Choroid plexus epithelial cell (primary cell): ENCODE data around the gene USP46.
A peak's percentile ranks its signal among the peaks of the same experiment; 100 is the strongest.

Experiments
- DNase-seq: peaks from one replicate; pipeline ENCODE4 v3.0.0-alpha.2; 2010; ENCODE audit warnings: low read depth
- H3K4me3 ChIP-seq: 2 replicates; pipeline ENCODE4 v1.5.1; 2011; ENCODE audit warnings: low read depth, mild to moderate bottlenecking, control low read depth, low read length, moderate library complexity
- TF ChIP-seq, protein P1 (sequence below): conservative IDR thresholded peaks from 2 replicates; pipeline ENCODE4 v1.5.1; 2011; ENCODE audit warnings: low read depth, mild to moderate bottlenecking, control low read depth, inconsistent platforms, low read length, moderate library complexity

The USP46 gene

GRCh38 chr4:52670121-52670520 lies 11.0 kb upstream of the USP46 start:
- TF ChIP-seq, protein P1, sequence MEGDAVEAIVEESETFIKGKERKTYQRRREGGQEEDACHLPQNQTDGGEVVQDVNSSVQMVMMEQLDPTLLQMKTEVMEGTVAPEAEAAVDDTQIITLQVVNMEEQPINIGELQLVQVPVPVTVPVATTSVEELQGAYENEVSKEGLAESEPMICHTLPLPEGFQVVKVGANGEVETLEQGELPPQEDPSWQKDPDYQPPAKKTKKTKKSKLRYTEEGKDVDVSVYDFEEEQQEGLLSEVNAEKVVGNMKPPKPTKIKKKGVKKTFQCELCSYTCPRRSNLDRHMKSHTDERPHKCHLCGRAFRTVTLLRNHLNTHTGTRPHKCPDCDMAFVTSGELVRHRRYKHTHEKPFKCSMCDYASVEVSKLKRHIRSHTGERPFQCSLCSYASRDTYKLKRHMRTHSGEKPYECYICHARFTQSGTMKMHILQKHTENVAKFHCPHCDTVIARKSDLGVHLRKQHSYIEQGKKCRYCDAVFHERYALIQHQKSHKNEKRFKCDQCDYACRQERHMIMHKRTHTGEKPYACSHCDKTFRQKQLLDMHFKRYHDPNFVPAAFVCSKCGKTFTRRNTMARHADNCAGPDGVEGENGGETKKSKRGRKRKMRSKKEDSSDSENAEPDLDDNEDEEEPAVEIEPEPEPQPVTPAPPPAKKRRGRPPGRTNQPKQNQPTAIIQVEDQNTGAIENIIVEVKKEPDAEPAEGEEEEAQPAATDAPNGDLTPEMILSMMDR, result no peak
- no peak overlapping the region for H3K4me3 ChIP-seq
- DNase-seq, result no peak

GRCh38 chr4:52665592-52665991 lies 6.5 kb upstream of the USP46 start:
- TF ChIP-seq, protein P1, result peak; percentile 54
- peak; percentile 42 for DNase-seq
- no peak overlapping the region for H3K4me3 ChIP-seq

- H3K4me3 ChIP-seq, result no peak overlapping the region
- DNase-seq, result no peak
- TF ChIP-seq, protein P1, result no peak
These were observed 5.4 kb upstream of the USP46 start for GRCh38 chr4:52664479-52664878.

- TF ChIP-seq, protein P1, result no peak
- H3K4me3 ChIP-seq, result no peak overlapping the region
- DNase-seq, result no peak
These were observed 3.0 kb upstream of the USP46 start for GRCh38 chr4:52661966-52662690.

DNA sequence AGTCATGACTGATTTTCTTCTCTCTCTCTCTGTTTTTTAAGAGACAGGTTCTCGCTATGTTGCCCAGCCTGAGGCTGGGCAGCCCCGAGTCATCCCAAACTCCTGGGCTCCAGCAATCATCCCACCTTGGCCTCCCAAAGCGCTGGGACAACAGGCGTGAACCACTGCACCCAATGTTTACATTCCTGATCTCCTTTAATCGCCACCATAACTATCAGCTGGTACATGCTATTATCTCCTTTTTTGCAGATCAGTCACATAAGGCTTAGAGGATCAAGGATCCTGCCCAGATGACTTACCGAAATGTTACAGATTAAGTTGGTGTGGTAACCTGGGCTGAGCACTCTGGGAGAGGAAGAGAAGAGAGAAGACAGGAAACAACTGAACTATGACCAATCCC lies 1.5 kb upstream of the USP46 start:
- no peak overlapping the region for H3K4me3 ChIP-seq
- no peak for DNase-seq
- TF ChIP-seq, protein P1, result no peak

GRCh38 chr4:52659722-52660261 lies 691 bp upstream of the USP46 start:
- peak overlapping the region; percentile 82 for H3K4me3 ChIP-seq
- TF ChIP-seq, protein P1, result no peak
- peak; percentile 31 for DNase-seq

DNA sequence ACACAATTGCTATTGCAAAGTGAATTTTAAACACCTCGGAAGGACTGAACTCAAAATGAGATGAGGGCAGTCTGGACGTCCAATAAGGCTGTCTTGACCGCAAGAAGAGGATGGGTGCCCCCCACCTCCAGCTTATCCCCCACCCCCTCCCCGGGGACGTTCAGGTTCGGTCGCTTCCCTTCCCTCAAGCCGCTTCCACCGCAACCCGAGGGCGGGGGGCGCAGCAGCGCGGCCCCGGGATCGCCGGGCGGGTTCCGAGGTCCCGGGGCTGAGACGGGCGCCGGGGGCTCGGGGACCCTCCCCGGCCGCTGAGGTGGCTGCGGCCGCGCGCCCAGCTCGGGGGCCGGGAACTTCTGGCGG lies 480 bp downstream of the USP46 start:
- TF ChIP-seq, protein P1, result no peak
- H3K4me3 ChIP-seq, result peak overlapping the region; percentile 82
- DNase-seq, result no peak
